GM12874 (cell line): ENCODE data around the gene TPST2.

Experiments used
- CTCF ChIP-seq: IDR thresholded peaks from 2 replicates; pipeline ENCODE4 v1.5.1; 2011; ENCODE audit warnings: low read depth, mild to moderate bottlenecking, control low read depth, low read length, moderate library complexity; ENCODE audit not compliant: insufficient read depth

TPST2 gene

GRCh38 chr22:26536056-26536761 lies 53.7 kb downstream of the TPST2 start:
- TF ChIP-seq CTCF = no peak

- no peak for TF ChIP-seq CTCF
These were observed 54.4 kb downstream of the TPST2 start for GRCh38 chr22:26535603-26535908.

GRCh38 chr22:26534874-26535602 lies 54.9 kb downstream of the TPST2 start:
- no peak for TF ChIP-seq CTCF

- TF ChIP-seq CTCF = no peak
These were observed 55.6 kb downstream of the TPST2 start for GRCh38 chr22:26534171-26534855.

GRCh38 chr22:26529345-26529744 lies 60.6 kb downstream of the TPST2 start:
- no peak for TF ChIP-seq CTCF

- no peak for TF ChIP-seq CTCF
These were observed 62.1 kb downstream of the TPST2 start for GRCh38 chr22:26527574-26528465.

GRCh38 chr22:26527167-26527566 lies 62.8 kb downstream of the TPST2 start:
- TF ChIP-seq CTCF = no peak
